PC-3 (cell line): ENCODE measurements around the gene AKAP5. TPM values are rescaled to one million over a fixed set of nuclear protein-coding genes. Genes with fewer than 3 reads are reported as not detected.

ENCODE experiments used
- ATAC-seq: fragments of 200-7000 bp; cut with Tn5 transposase; 2 replicates; pipeline ENCODE4 v1.9.1; 2020; ENCODE audit warnings: mild to moderate bottlenecking, moderate library complexity
- BruUV-seq: library from RNA; stranded (reverse); fragments of 400-500 nt; replicated peaks from 2 replicates; lab custom pipeline; 2021; lab: Mats Ljungman, UMichigan
- CTCF ChIA-PET: fragments of 300-600 bp; sonication (Branson Sonifier 250); formaldehyde crosslinking; loops from one replicate; lab custom pipeline; 2022; ENCODE audit warnings: antibody characterized with exemption; lab: Charles Lee
- POLR2A ChIA-PET: fragments of 300-600 bp; sonication (Branson Sonifier 250); formaldehyde crosslinking; loops from one replicate; lab custom pipeline; 2022; ENCODE audit warnings: antibody characterized with exemption; ENCODE audit not compliant: unreplicated experiment; lab: Charles Lee
- DNase-seq: peaks from one replicate; pipeline ENCODE4 v3.0.0-alpha.2; 2015
- H2AFZ ChIP-seq: fragments of 300-600 bp; sonication (generic); 2 replicates; pipeline ENCODE4 v1.6.0; 2016; ENCODE audit warnings: antibody characterized with exemption, low read length
- H3F3A ChIP-seq: fragments of 300-600 bp; sonication (generic); one replicate; pipeline ENCODE4 v1.6.0; 2017; ENCODE audit warnings: antibody characterized with exemption, low read length, control low read depth, mild to moderate bottlenecking; ENCODE audit not compliant: unreplicated experiment
- H3K27ac ChIP-seq: fragments of 300-600 bp; sonication (generic); 2 replicates; pipeline ENCODE4 v1.5.1; 2016; ENCODE audit warnings: mild to moderate bottlenecking, low read length
- H3K27me3 ChIP-seq: fragments of 300-600 bp; sonication (generic); 2 replicates; pipeline ENCODE4 v1.6.1; 2016; ENCODE audit warnings: low read length, mixed read lengths
- H3K36me3 ChIP-seq: fragments of 300-600 bp; sonication (generic); 2 replicates; pipeline ENCODE4 v1.6.1; 2016; ENCODE audit warnings: low read depth, mixed run types, low read length, mixed read lengths
- H3K4me1 ChIP-seq: fragments of 300-600 bp; sonication (generic); 2 replicates; pipeline ENCODE4 v1.5.1; 2016; ENCODE audit warnings: low read length; ENCODE audit not compliant: insufficient read depth
- H3K4me2 ChIP-seq: fragments of 300-600 bp; sonication (generic); 2 replicates; pipeline ENCODE4 v1.6.0; 2016; ENCODE audit warnings: low read length
- H3K4me3 ChIP-seq: fragments of 300-600 bp; sonication (generic); 2 replicates; pipeline ENCODE4 v1.5.1; 2016; ENCODE audit warnings: mild to moderate bottlenecking, low read length, mixed read lengths
- H3K79me2 ChIP-seq: fragments of 300-600 bp; sonication (generic); 2 replicates; pipeline ENCODE4 v1.6.1; 2017; ENCODE audit warnings: low read length, mixed read lengths
- H3K9ac ChIP-seq: fragments of 300-600 bp; sonication (generic); 2 replicates; pipeline ENCODE4 v1.6.0; 2016; ENCODE audit warnings: mild to moderate bottlenecking, low read length
- H3K9me2 ChIP-seq: fragments of 300-600 bp; sonication (generic); replicated peaks from 2 replicates; pipeline ENCODE4 v1.6.1; 2016; ENCODE audit warnings: mixed run types, low read length, mixed read lengths
- H3K9me3 ChIP-seq: fragments of 300-600 bp; sonication (generic); 2 replicates; pipeline ENCODE4 v1.6.1; 2016; ENCODE audit warnings: low read length, mixed read lengths
- H4K20me1 ChIP-seq: fragments of 300-600 bp; sonication (generic); 2 replicates; pipeline ENCODE4 v1.6.1; 2016; ENCODE audit warnings: low read length, mixed read lengths
- CTCF ChIP-seq: fragments of 300-600 bp; sonication (generic); conservative IDR thresholded peaks from 2 replicates; pipeline ENCODE4 v1.5.1; 2017; ENCODE audit warnings: antibody characterized with exemption, low read depth, mild to moderate bottlenecking, low read length
- EZH2 ChIP-seq: fragments of 300-600 bp; sonication (generic); IDR thresholded peaks from one replicate; pipeline ENCODE4 v1.6.1; 2017; ENCODE audit warnings: antibody characterized with exemption, mild to moderate bottlenecking, low read length; ENCODE audit not compliant: unreplicated experiment
- EZH2phosphoT487 ChIP-seq: fragments of 300-600 bp; sonication (generic); IDR thresholded peaks from 2 replicates; pipeline ENCODE4 v1.6.1; 2018; ENCODE audit warnings: mild to moderate bottlenecking, antibody characterized with exemption, low read length, borderline replicate concordance
- intact Hi-C: fragments of 100-400 bp; cut with micrococcal nuclease; formaldehyde crosslinking; loops from 2 replicates; pipeline ENCODE4 v1.9.0; 2023
- total RNA-seq: library from RNA; depleted of rRNA; stranded (reverse); fragments of >200 nt; gene quantifications from 2 replicates; pipeline ENCODE4 v1.2.3, GENCODE V29; 2014

AKAP5 gene
- total RNA-seq, 1 experiment from 2014 or later: 0.58 TPM

GRCh38 chr14:64503434-64504309, 38.4 kb downstream of the AKAP5 start, which contains the start of gene ZBTB25:
ZBTB25 (minus strand) TSS chr14:64503838; CDS start chr14:64490533, 13,305 bp downstream.
- Histone ChIP-seq H3K9ac (peak within 1 kb of the TSS; percentile 88), H3K4me1 (peaks cover 43% of the 10 kb centered on the region), H3K4me3 (peak within 1 kb of the TSS; percentile 82), H4K20me1 (peaks cover 32% of the 10 kb centered on the region), H3K36me3 (no peaks in the 10 kb centered on the region), H2AFZ (peak within 1 kb of the TSS; percentile 93), H3F3A (peaks cover 6% of the 10 kb centered on the region), H3K4me2 (peak within 1 kb of the TSS; percentile 97), H3K9me3 (no peaks in the 10 kb centered on the region), H3K9me2 (no peaks in the 10 kb centered on the region), H3K27me3 (no peaks in the 10 kb centered on the region), H3K79me2 (peaks cover 87% of the 10 kb centered on the region), H3K27ac (peak within 1 kb of the TSS; percentile 89)
- ATAC-seq (peak; percentile 63), DNase-seq (peak; percentile 93)
- no TSS peak for BruUV-seq
- TF ChIP-seq EZH2: no peak
- TF ChIP-seq CTCF: no peak
- no peak; the same call in 1 of the 2 replicates for TF ChIP-seq EZH2phosphoT487
- ChIA-PET POLR2A (interaction anchor here (0.6 to 1.3 kb wide), 13 partner anchors 10 to 1511 kb away, joined by 4 to 53 read pairs (median 16); no protein-coding TSS in a partner anchor), CTCF (interaction anchor here (0.6 kb wide), 1 partner anchor 133 kb away, joined by 3 read pairs; no protein-coding TSS in a partner anchor)
- intact Hi-C loops: loop anchor here (1.0 to 10.0 kb wide), 4 partner anchors 37 to 159 kb away; partner anchors contain the start of gene HSPA2

- peak; percentile 81 for DNase-seq
- peaks cover 49% of the 10 kb centered on the region for H3K4me1 ChIP-seq
Observed at GRCh38 chr14:64504310-64504896, 39.1 kb downstream of the AKAP5 start, which contains the start of gene ZBTB1. ZBTB1 (plus strand) TSS chr14:64504770; CDS start chr14:64521505, 16,735 bp downstream.

More at GRCh38 chr14:64504310-64504896, 39.1 kb downstream of the AKAP5 start, which contains the start of gene ZBTB1:
- peak within 1 kb of the TSS; percentile 89 for H3K27ac ChIP-seq
- H3K9me3 ChIP-seq: no peaks in the 10 kb centered on the region
- peaks cover 87% of the 10 kb centered on the region for H3K79me2 ChIP-seq
- H4K20me1 ChIP-seq: peaks cover 39% of the 10 kb centered on the region
- H3K9me2 ChIP-seq: no peaks in the 10 kb centered on the region
- H3F3A ChIP-seq: peaks cover 6% of the 10 kb centered on the region
- intact Hi-C loops: loop anchor here (5.0 to 10.0 kb wide), 2 partner anchors 108 to 160 kb away; no protein-coding TSS in a partner anchor
- no TSS peak for BruUV-seq
- TF ChIP-seq EZH2phosphoT487: no peak
- no peak for TF ChIP-seq EZH2
- no peak for TF ChIP-seq CTCF
- H3K4me3 ChIP-seq: peak within 1 kb of the TSS; percentile 82
- H3K9ac ChIP-seq: peak within 1 kb of the TSS; percentile 88
- H3K27me3 ChIP-seq: no peaks in the 10 kb centered on the region
- H2AFZ ChIP-seq: peak within 1 kb of the TSS; percentile 93
- POLR2A ChIA-PET: interaction anchor here (0.6 to 1.3 kb wide), 9 partner anchors 11 to 1510 kb away, joined by 5 to 53 read pairs (median 17); no protein-coding TSS in a partner anchor
- no peaks in the 10 kb centered on the region for H3K36me3 ChIP-seq
- CTCF ChIA-PET: interaction anchor here (0.6 to 1.1 kb wide), 5 partner anchors 15 to 215 kb away, joined by 3 to 7 read pairs (median 4); partner anchors contain the start of gene HSPA2
- peak within 1 kb of the TSS; percentile 97 for H3K4me2 ChIP-seq
- ATAC-seq: peak; percentile 38
